Activated T-cell treated with anti-CD3 and anti-CD28 coated beads, Interleukin-2, amount 50 U/mL, for 24 hours (primary cell): ENCODE results near the gene PDE11A.

Experiments used
- DNase-seq: peaks from one replicate; pipeline ENCODE4 v3.0.0-alpha.2; 2020
- H3K27ac Mint-ChIP-seq: 2 replicates; pipeline ENCODE4 v1.8.0; 2020; ENCODE audit warnings: mild to moderate bottlenecking, mixed read lengths
- H3K27me3 Mint-ChIP-seq: 2 replicates; pipeline ENCODE4 v1.8.0; 2020; ENCODE audit warnings: mixed read lengths
- H3K36me3 Mint-ChIP-seq: 2 replicates; pipeline ENCODE4 v1.8.0; 2020; ENCODE audit warnings: low read depth, mixed read lengths
- H3K4me1 Mint-ChIP-seq: 2 replicates; pipeline ENCODE4 v1.8.0; 2020; ENCODE audit warnings: low read depth, mixed read lengths
- H3K4me3 Mint-ChIP-seq: 2 replicates; pipeline ENCODE4 v1.8.0; 2020; ENCODE audit warnings: mild to moderate bottlenecking, moderate library complexity, mixed read lengths
- H3K9me3 Mint-ChIP-seq: 2 replicates; pipeline ENCODE4 v1.8.0; 2020; ENCODE audit warnings: mixed read lengths

Gene PDE11A

GRCh38 chr2:177603181-177603580, 469.4 kb downstream of the PDE11A start:
- H3K4me1 Mint-ChIP-seq: no peaks in the 10 kb centered on the region
- H3K27ac Mint-ChIP-seq: no peak overlapping the region
- peaks cover 7% of the 10 kb centered on the region for H3K27me3 Mint-ChIP-seq
- no peak for DNase-seq
- H3K9me3 Mint-ChIP-seq: no peaks in the 10 kb centered on the region
- no peaks in the 10 kb centered on the region for H3K36me3 Mint-ChIP-seq
- H3K4me3 Mint-ChIP-seq: no peak overlapping the region

GRCh38 chr2:177602611-177603164, 469.9 kb downstream of the PDE11A start:
- Mint-ChIP-seq H3K4me3 (no peak overlapping the region), H3K27me3 (peaks cover 8% of the 10 kb centered on the region), H3K4me1 (no peaks in the 10 kb centered on the region), H3K36me3 (no peaks in the 10 kb centered on the region), H3K9me3 (no peaks in the 10 kb centered on the region), H3K27ac (no peak overlapping the region)
- DNase-seq: no peak

- Mint-ChIP-seq H3K9me3 (no peaks in the 10 kb centered on the region), H3K4me3 (no peak overlapping the region), H3K27ac (no peak overlapping the region), H3K36me3 (no peaks in the 10 kb centered on the region), H3K27me3 (peaks cover 8% of the 10 kb centered on the region), H3K4me1 (no peaks in the 10 kb centered on the region)
- no peak for DNase-seq
These were observed 471.7 kb downstream of the PDE11A start for GRCh38 chr2:177600917-177601316.

- Mint-ChIP-seq H3K27ac (no peak overlapping the region), H3K4me1 (no peaks in the 10 kb centered on the region), H3K27me3 (peaks cover 8% of the 10 kb centered on the region), H3K4me3 (no peak overlapping the region), H3K36me3 (no peaks in the 10 kb centered on the region), H3K9me3 (no peaks in the 10 kb centered on the region)
- DNase-seq: no peak
These were observed 472.6 kb downstream of the PDE11A start for GRCh38 chr2:177599956-177600355.

GRCh38 chr2:177599139-177599688, 473.4 kb downstream of the PDE11A start:
- Mint-ChIP-seq H3K36me3 (no peaks in the 10 kb centered on the region), H3K9me3 (no peaks in the 10 kb centered on the region), H3K27ac (no peak overlapping the region), H3K27me3 (peaks cover 8% of the 10 kb centered on the region), H3K4me3 (no peak overlapping the region), H3K4me1 (no peaks in the 10 kb centered on the region)
- DNase-seq: no peak

GRCh38 chr2:177598326-177599138, 474.0 kb downstream of the PDE11A start:
- no peak for DNase-seq

GRCh38 chr2:177597759-177598158, 474.8 kb downstream of the PDE11A start:
- H3K27me3 Mint-ChIP-seq: peaks cover 12% of the 10 kb centered on the region
- no peak for DNase-seq
- H3K36me3 Mint-ChIP-seq: no peaks in the 10 kb centered on the region
- no peak overlapping the region for H3K27ac Mint-ChIP-seq
- no peak overlapping the region for H3K4me3 Mint-ChIP-seq
- H3K4me1 Mint-ChIP-seq: no peaks in the 10 kb centered on the region
- no peaks in the 10 kb centered on the region for H3K9me3 Mint-ChIP-seq

More at GRCh38 chr2:177598326-177599138, 474.0 kb downstream of the PDE11A start:
- H3K36me3 Mint-ChIP-seq: no peaks in the 10 kb centered on the region
- H3K4me3 Mint-ChIP-seq: no peak overlapping the region
- H3K27me3 Mint-ChIP-seq: peaks cover 11% of the 10 kb centered on the region
- H3K4me1 Mint-ChIP-seq: no peaks in the 10 kb centered on the region
- H3K9me3 Mint-ChIP-seq: no peaks in the 10 kb centered on the region
- H3K27ac Mint-ChIP-seq: no peak overlapping the region

- H3K9me3 Mint-ChIP-seq: no peaks in the 10 kb centered on the region
- H3K4me3 Mint-ChIP-seq: no peak overlapping the region
- no peaks in the 10 kb centered on the region for H3K4me1 Mint-ChIP-seq
These were observed 475.7 kb downstream of the PDE11A start for GRCh38 chr2:177596866-177597265.

GRCh38 chr2:177595126-177595845, 477.3 kb downstream of the PDE11A start:
- no peaks in the 10 kb centered on the region for H3K36me3 Mint-ChIP-seq
- H3K27me3 Mint-ChIP-seq: peaks cover 20% of the 10 kb centered on the region
- H3K4me3 Mint-ChIP-seq: no peak overlapping the region
- H3K4me1 Mint-ChIP-seq: no peaks in the 10 kb centered on the region
- H3K9me3 Mint-ChIP-seq: no peaks in the 10 kb centered on the region
- no peak for DNase-seq
- H3K27ac Mint-ChIP-seq: no peak overlapping the region

More at GRCh38 chr2:177596866-177597265, 475.7 kb downstream of the PDE11A start:
- Mint-ChIP-seq H3K27me3 (peaks cover 12% of the 10 kb centered on the region), H3K27ac (no peak overlapping the region), H3K36me3 (no peaks in the 10 kb centered on the region)
- DNase-seq: no peak

- Mint-ChIP-seq H3K9me3 (no peaks in the 10 kb centered on the region), H3K4me1 (no peaks in the 10 kb centered on the region), H3K36me3 (no peaks in the 10 kb centered on the region), H3K27ac (no peak overlapping the region), H3K27me3 (peaks cover 26% of the 10 kb centered on the region), H3K4me3 (no peak overlapping the region)
- no peak for DNase-seq
These were observed 479.2 kb downstream of the PDE11A start for GRCh38 chr2:177593402-177593801.

- no peak overlapping the region for H3K4me3 Mint-ChIP-seq
- H3K9me3 Mint-ChIP-seq: no peaks in the 10 kb centered on the region
- peaks cover 22% of the 10 kb centered on the region for H3K27me3 Mint-ChIP-seq
- H3K36me3 Mint-ChIP-seq: no peaks in the 10 kb centered on the region
- H3K27ac Mint-ChIP-seq: no peak overlapping the region
- DNase-seq: no peak
- no peaks in the 10 kb centered on the region for H3K4me1 Mint-ChIP-seq
These were observed 479.6 kb downstream of the PDE11A start for GRCh38 chr2:177592945-177593344.

- no peak for DNase-seq
- H3K4me3 Mint-ChIP-seq: no peak overlapping the region
- no peaks in the 10 kb centered on the region for H3K4me1 Mint-ChIP-seq
- H3K36me3 Mint-ChIP-seq: no peaks in the 10 kb centered on the region
- H3K27ac Mint-ChIP-seq: no peak overlapping the region
- no peaks in the 10 kb centered on the region for H3K9me3 Mint-ChIP-seq
- peaks cover 18% of the 10 kb centered on the region for H3K27me3 Mint-ChIP-seq
These were observed 480.2 kb downstream of the PDE11A start for GRCh38 chr2:177592397-177592796.

- no peaks in the 10 kb centered on the region for H3K4me1 Mint-ChIP-seq
- no peaks in the 10 kb centered on the region for H3K9me3 Mint-ChIP-seq
- no peak overlapping the region for H3K27ac Mint-ChIP-seq
- H3K36me3 Mint-ChIP-seq: no peaks in the 10 kb centered on the region
- DNase-seq: no peak
- H3K4me3 Mint-ChIP-seq: no peak overlapping the region
- H3K27me3 Mint-ChIP-seq: peaks cover 18% of the 10 kb centered on the region
These were observed 483.4 kb downstream of the PDE11A start for GRCh38 chr2:177589186-177589585.

GRCh38 chr2:177588671-177589070, 483.9 kb downstream of the PDE11A start:
- Mint-ChIP-seq H3K4me1 (no peaks in the 10 kb centered on the region), H3K36me3 (no peaks in the 10 kb centered on the region), H3K27ac (no peak overlapping the region), H3K4me3 (no peak overlapping the region), H3K9me3 (no peaks in the 10 kb centered on the region), H3K27me3 (peaks cover 17% of the 10 kb centered on the region)
- no peak for DNase-seq

- Mint-ChIP-seq H3K36me3 (no peaks in the 10 kb centered on the region), H3K4me1 (no peaks in the 10 kb centered on the region), H3K9me3 (no peaks in the 10 kb centered on the region), H3K4me3 (no peak overlapping the region), H3K27me3 (peaks cover 15% of the 10 kb centered on the region), H3K27ac (no peak overlapping the region)
- no peak for DNase-seq
These were observed 485.2 kb downstream of the PDE11A start for GRCh38 chr2:177587371-177587770.
